Right lobe of liver (tissue), 6 donors: Measurements from ENCODE around the gene HSPA12B. TPM values are rescaled to one million over a fixed set of nuclear protein-coding genes. Genes with fewer than 3 reads are reported as not detected.

Experiments used
- ATAC-seq, 4 donors: fragments of 200-7000 bp; cut with Tn5 transposase; one replicate each; pipeline ENCODE4 v1.9.1; 2020; ENCODE audit warnings: mild to moderate bottlenecking in 4 of 4, moderate library complexity in 4 of 4
- DNase-seq, 3 donors: peaks; one replicate each; pipeline ENCODE4 v3.0.0-alpha.2; 2020
- H3K27ac ChIP-seq, 3 donors: fragments of 200-600 bp; one replicate each; pipeline ENCODE4 v1.8.0; 2022
- H3K27me3 ChIP-seq, 2 donors: fragments of 200-600 bp; one replicate each; pipeline ENCODE4 v1.8.0; 2022
- H3K36me3 ChIP-seq, 4 donors: fragments of 200-600 bp; sonication (generic) in 1 of 4; one replicate each; pipeline versions ENCODE4 v1.5.1 to v1.8.0; 2017 to 2022; ENCODE audit warnings: control low read depth in 1 of 4
- H3K4me1 ChIP-seq, 4 donors: fragments of 200-600 bp; sonication (generic) in 1 of 4; one replicate each; pipeline versions ENCODE4 v1.5.1 to v1.8.0; 2017 to 2022; ENCODE audit warnings: control low read depth in 1 of 4
- H3K4me3 ChIP-seq, 3 donors: fragments of 200-600 bp; one replicate each; pipeline ENCODE4 v1.8.0; 2022
- H3K9me3 ChIP-seq, 4 donors: fragments of 200-600 bp; sonication (generic) in 1 of 4; one replicate each; pipeline versions ENCODE4 v1.5.1 to v1.8.0; 2017 to 2022; ENCODE audit warnings: control low read depth in 1 of 4
- POLR2A ChIP-seq: fragments of 450-650 bp; IDR thresholded peaks from one replicate; pipeline ENCODE4 v1.6.1; 2017; ENCODE audit warnings: antibody characterized with exemption, mild to moderate bottlenecking
- WGBS: methylation state at CpG from one replicate; pipeline ENCODE4 v1.1.6; 2018; ENCODE audit warnings: low coverage, low lambda C conversion rate; ENCODE audit not compliant: insufficient coverage; ENCODE audit errors: missing lambda C conversion rate; 5-methylcytosine and 5-hydroxymethylcytosine counted together
- intact Hi-C, 2 donors: fragments of 100-400 bp; cut with DNase I; formaldehyde crosslinking; loops; one replicate each; pipeline versions ENCODE4 v1.11.2 to v1.14.1; 2022
- total RNA-seq, 6 experiments: library from RNA; depleted of rRNA in 2 of 6; stranded (reverse); fragments of >200 nt in 2 of 6; fragmentation: NEBNext Ultra II Directional in 3 of 6; extraction: Animal tissue kit (Norgen Biotek cat#: 25700) in 3 of 6; gene quantifications; one replicate each; pipeline versions ENCODE4 v1.1.0 to v1.2.4, GENCODE V29; 2016 to 2023
- TF ChIP-seq, protein P1 (sequence below), 4 donors: fragments of 200-600 bp in 3 of 4; fragments of 450-650 bp in 1 of 4; IDR thresholded peaks; one replicate each; pipeline versions ENCODE4 v1.5.1 to v1.8.0; 2016 to 2022; ENCODE audit warnings: antibody characterized with exemption in 4 of 4, mild to moderate bottlenecking in 2 of 4
- donor health status: DM: no; HTN: yes; CAD: no.
- donor health status: DM: no; HTN: no; CAD: no.
- donor health status: DM: no; HTN: no; CAD: no.
- donor health status: DM: no; HTN: yes; CAD: no.
- donor health status: DM: no; HTN: yes; CAD: no.

Gene HSPA12B
- total RNA-seq, 6 experiments from 2014 or later: 0.46 to 2.2 (median 0.97) TPM

DNA sequence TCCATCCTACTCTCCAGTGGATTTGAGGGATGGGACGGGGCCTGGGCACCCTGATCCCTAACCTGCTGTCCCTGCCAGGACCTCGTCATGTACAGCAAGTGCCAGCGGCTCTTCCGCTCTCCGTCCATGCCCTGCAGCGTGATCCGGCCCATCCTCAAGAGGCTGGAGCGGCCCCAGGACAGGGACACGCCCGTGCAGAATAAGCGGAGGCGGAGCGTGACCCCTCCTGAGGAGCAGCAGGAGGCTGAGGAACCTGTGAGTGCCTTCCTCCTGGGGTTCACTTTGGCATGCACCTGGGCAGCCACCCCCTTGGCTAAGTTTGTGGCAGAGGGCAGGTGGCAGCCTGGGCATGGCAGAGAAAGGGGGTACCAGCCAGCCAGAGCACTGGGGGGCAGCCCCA lies 69.4 kb downstream of the HSPA12B start:
- peaks cover 0 to 44% (median 19%) of the 10 kb centered on the region in 4 donors for H3K4me1 ChIP-seq
- H3K27ac ChIP-seq: peak overlapping the region in 2 of 3 donors; percentile 67 to 71
- no peaks in the 10 kb centered on the region for H3K9me3 ChIP-seq
- TF ChIP-seq POLR2A: no peak
- TF ChIP-seq, protein P1, sequence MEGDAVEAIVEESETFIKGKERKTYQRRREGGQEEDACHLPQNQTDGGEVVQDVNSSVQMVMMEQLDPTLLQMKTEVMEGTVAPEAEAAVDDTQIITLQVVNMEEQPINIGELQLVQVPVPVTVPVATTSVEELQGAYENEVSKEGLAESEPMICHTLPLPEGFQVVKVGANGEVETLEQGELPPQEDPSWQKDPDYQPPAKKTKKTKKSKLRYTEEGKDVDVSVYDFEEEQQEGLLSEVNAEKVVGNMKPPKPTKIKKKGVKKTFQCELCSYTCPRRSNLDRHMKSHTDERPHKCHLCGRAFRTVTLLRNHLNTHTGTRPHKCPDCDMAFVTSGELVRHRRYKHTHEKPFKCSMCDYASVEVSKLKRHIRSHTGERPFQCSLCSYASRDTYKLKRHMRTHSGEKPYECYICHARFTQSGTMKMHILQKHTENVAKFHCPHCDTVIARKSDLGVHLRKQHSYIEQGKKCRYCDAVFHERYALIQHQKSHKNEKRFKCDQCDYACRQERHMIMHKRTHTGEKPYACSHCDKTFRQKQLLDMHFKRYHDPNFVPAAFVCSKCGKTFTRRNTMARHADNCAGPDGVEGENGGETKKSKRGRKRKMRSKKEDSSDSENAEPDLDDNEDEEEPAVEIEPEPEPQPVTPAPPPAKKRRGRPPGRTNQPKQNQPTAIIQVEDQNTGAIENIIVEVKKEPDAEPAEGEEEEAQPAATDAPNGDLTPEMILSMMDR (IDR thresholded peaks at IDR 0.05): no peak
- H3K27me3 ChIP-seq: no peaks in the 10 kb centered on the region
- intact Hi-C loops: no loop called here
- ATAC-seq: no peak
- H3K36me3 ChIP-seq: peaks cover 0 to 2% (median 0%) of the 10 kb centered on the region in 4 donors
- no peak for DNase-seq
- no peak overlapping the region for H3K4me3 ChIP-seq
- WGBS: no CpG with 5 or more reads among the region's 13 CpGs

Other genes with a start within 250 kb of the HSPA12B start
- gene GFRA4, start 69.3 kb upstream of the HSPA12B start, total RNA-seq: not detected
- gene ADAM33, start 50.7 kb upstream of the HSPA12B start, total RNA-seq: under 1 TPM; 0.24 to 0.51 (median 0.45) TPM
- 10 to 100 TPM in 2 of 6 experiments, 1 to 10 TPM in 4; 2.6 to 13.9 (median 5.7) TPM for gene SIGLEC1, start 20.1 kb upstream of the HSPA12B start, total RNA-seq
- gene ADISSP, start 35.1 kb downstream of the HSPA12B start, total RNA-seq: 10 to 100 TPM in 3 of 6 experiments, 1 to 10 TPM in 3; 9.6 to 11.7 (median 9.9) TPM
- gene SPEF1, start 48.8 kb downstream of the HSPA12B start, total RNA-seq: not detected
- gene CENPB, start 54.1 kb downstream of the HSPA12B start, total RNA-seq: 10 to 100 TPM; 27.8 to 43.1 (median 31.6) TPM
- gene CDC25B, start 63.6 kb downstream of the HSPA12B start, total RNA-seq: 10 to 100 TPM; 10.9 to 28.7 (median 16.5) TPM
- gene AP5S1, start 87.9 kb downstream of the HSPA12B start, total RNA-seq: 10 to 100 TPM in 3 of 6 experiments, 1 to 10 TPM in 3; 7.7 to 16.1 (median 9.5) TPM
- 10 to 100 TPM; 10.1 to 20.4 (median 17.0) TPM for gene MAVS, start 114.1 kb downstream of the HSPA12B start, total RNA-seq
- 10 to 100 TPM; 13.0 to 17.8 (median 13.8) TPM for gene PANK2, start 156.7 kb downstream of the HSPA12B start, total RNA-seq